ENCODE results near the gene FIGNL1. TPM values are rescaled to one million over a fixed set of nuclear protein-coding genes. Genes with fewer than 3 reads are reported as not detected.

The FIGNL1 gene
- total RNA-seq, 1 donor from 2014 or later = 27.5 TPM

- H3K27me3 ChIP-seq (ENCODE audit: control insufficient read depth, insufficient read depth, low read length) = no peaks in the 10 kb centered on the region
- no peaks in the 10 kb centered on the region for H3K36me3 ChIP-seq (ENCODE audit: control insufficient read depth, insufficient read depth, low read length)
- H3K4me3 ChIP-seq (ENCODE audit: low read depth, low read length) = no peak overlapping the region
- no peak for TF ChIP-seq CTCF (IDR thresholded peaks at IDR 0.05; ENCODE audit: insufficient read depth, low read length, poor library complexity, severe bottlenecking)
- DNase-seq (ENCODE audit: low read depth) = no peak
These were observed 20.4 kb upstream of the FIGNL1 start for GRCh38 chr7:50470250-50471163.

GRCh38 chr7:50469181-50469580, 19.0 kb upstream of the FIGNL1 start:
- no peak for DNase-seq (ENCODE audit: low read depth)
- TF ChIP-seq CTCF (IDR thresholded peaks at IDR 0.05; ENCODE audit: insufficient read depth, low read length, poor library complexity, severe bottlenecking) = no peak
- H3K36me3 ChIP-seq (ENCODE audit: control insufficient read depth, insufficient read depth, low read length) = no peaks in the 10 kb centered on the region
- H3K4me3 ChIP-seq (ENCODE audit: low read depth, low read length) = no peak overlapping the region
- H3K27me3 ChIP-seq (ENCODE audit: control insufficient read depth, insufficient read depth, low read length) = no peaks in the 10 kb centered on the region

- Histone ChIP-seq H3K4me3 (ENCODE audit: low read depth, low read length) (no peak overlapping the region), H3K27me3 (ENCODE audit: control insufficient read depth, insufficient read depth, low read length) (no peaks in the 10 kb centered on the region), H3K36me3 (ENCODE audit: control insufficient read depth, insufficient read depth, low read length) (no peaks in the 10 kb centered on the region)
- TF ChIP-seq CTCF (IDR thresholded peaks at IDR 0.05; ENCODE audit: insufficient read depth, low read length, poor library complexity, severe bottlenecking) = peak; percentile 93
- no peak for DNase-seq (ENCODE audit: low read depth)
These were observed 17.9 kb upstream of the FIGNL1 start for GRCh38 chr7:50467817-50468610.

GRCh38 chr7:50466815-50467585, 16.9 kb upstream of the FIGNL1 start:
- Histone ChIP-seq H3K4me3 (ENCODE audit: low read depth, low read length) (no peak overlapping the region), H3K36me3 (ENCODE audit: control insufficient read depth, insufficient read depth, low read length) (no peaks in the 10 kb centered on the region), H3K27me3 (ENCODE audit: control insufficient read depth, insufficient read depth, low read length) (no peaks in the 10 kb centered on the region)
- no peak for TF ChIP-seq CTCF (IDR thresholded peaks at IDR 0.05; ENCODE audit: insufficient read depth, low read length, poor library complexity, severe bottlenecking)
- DNase-seq (ENCODE audit: low read depth) = no peak

GRCh38 chr7:50463035-50463434, 12.9 kb upstream of the FIGNL1 start:
- DNase-seq (ENCODE audit: low read depth) = no peak
- Histone ChIP-seq H3K36me3 (ENCODE audit: control insufficient read depth, insufficient read depth, low read length) (no peaks in the 10 kb centered on the region), H3K4me3 (ENCODE audit: low read depth, low read length) (no peak overlapping the region), H3K27me3 (ENCODE audit: control insufficient read depth, insufficient read depth, low read length) (no peaks in the 10 kb centered on the region)
- TF ChIP-seq CTCF (IDR thresholded peaks at IDR 0.05; ENCODE audit: insufficient read depth, low read length, poor library complexity, severe bottlenecking) = no peak
